GM21515 (cell line): ENCODE results near the gene CENPVL3.
"Not testable (repeated sequence)": the region's sequence is repeated elsewhere in the genome, so short reads cannot be mapped to it uniquely, and the experiment has no call there.

Experiments
- ATAC-seq: cut with Tn5 transposase; IDR thresholded peaks from one replicate; pipeline ENCODE4 v1.9.1; 2021; ENCODE audit not compliant: unreplicated experiment

The CENPVL3 gene

GRCh38 chrX:51618241-51619155 is at the start of gene CENPVL3:
Gene CENPVL3 (minus strand): TSS chrX:51618912. CDS start chrX:51618873, 39 bp downstream.
- ATAC-seq = not testable (repeated sequence)

DNA sequence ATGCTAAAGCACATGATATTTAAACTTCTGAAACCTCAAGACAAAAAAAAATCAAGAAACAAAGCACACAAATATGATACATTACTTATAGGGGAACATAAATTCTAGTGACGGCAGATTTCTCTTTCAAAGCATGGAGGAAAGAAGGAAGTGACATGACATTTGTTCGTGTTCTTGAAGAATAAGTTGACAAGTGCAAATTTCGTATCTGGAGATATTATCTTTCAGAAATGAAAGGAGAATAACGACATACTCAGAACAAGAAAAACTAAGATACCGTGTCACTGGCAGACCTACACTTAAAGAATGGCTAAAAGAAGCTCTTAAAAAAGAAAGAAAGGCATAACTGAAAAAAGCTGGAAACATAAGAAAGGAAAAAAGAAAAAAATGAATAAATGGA is 47.3 kb upstream of the CENPVL3 start:
- ATAC-seq = no peak

DNA sequence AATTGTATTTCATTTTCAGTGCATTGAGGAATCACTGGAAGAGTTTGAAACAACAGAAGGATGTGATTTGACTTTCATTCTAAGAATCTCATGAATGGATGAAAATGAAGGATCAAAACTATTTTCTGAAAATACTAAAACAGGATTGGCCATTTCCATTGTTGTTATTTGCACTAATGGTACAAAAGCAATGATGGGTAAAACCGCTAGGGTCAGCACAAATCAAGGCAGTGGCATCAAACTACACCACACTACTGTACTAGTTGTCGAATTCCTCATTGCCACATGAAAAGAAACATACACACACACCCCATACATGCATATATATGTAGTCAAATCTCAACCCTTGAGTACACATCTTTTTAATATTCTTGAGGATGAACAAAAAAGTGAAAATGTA is 24.7 kb upstream of the CENPVL3 start:
- no peak for ATAC-seq

- no peak for ATAC-seq
These were observed 22.8 kb upstream of the CENPVL3 start for GRCh38 chrX:51641421-51642021.

- not testable (repeated sequence) for ATAC-seq
These were observed 17.8 kb upstream of the CENPVL3 start for GRCh38 chrX:51636511-51636910.

DNA sequence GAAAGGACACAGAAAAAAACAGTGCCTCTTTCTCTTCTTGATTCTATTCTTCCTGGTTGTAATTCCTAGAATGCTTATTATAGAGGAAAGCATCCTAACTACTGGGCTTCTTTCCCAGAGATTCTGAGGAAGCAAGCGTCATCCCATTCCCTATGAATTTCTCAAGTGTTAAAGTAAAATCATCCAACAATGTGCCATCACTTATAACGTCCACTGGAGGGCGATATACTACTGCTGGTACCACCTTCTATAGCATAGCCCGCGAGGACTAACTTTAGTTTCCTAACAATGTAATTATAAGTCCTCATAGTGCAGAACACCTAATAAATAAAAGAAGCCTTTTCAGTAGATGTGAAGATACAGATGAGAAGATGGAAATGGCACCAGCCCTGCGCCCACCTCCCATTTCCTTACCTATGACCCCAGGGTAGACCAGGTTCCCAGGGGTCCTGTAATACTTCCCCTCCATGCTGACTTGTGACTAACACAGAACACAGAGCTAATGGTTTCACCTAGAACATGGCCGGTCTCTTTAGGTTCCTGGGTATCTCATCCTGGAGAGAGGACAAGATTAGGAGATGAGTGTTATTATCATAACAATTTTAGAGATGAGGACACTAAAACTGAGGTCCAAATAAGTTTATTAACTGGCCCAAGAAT is 4.2 kb downstream of the CENPVL3 start:
- ATAC-seq = no peak

GRCh38 chrX:51608766-51609165 is 9.9 kb downstream of the CENPVL3 start:
- ATAC-seq = no peak

DNA sequence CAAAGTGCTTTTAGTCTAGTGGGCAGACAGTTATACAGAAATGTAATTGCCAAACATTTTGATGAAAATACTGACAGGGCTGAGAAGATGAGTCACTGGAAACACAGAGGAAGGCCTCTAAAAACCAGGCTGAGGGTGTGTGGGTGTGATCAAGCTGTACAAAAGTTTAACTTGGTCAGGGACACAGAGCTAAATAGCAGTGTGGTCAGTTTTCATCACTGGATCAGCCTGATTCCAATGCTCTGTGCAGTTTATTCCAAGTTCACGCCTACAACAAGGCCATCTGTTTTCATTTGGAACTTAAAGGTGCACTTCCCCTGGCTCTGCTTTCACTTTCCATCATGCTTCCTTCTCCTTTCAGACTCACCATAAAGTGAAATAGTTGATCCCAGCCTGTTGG is 10.6 kb downstream of the CENPVL3 start:
- ATAC-seq = no peak

- ATAC-seq = no peak
These were observed 12.3 kb downstream of the CENPVL3 start for GRCh38 chrX:51606446-51606845.

- no peak for ATAC-seq
These were observed 19.8 kb downstream of the CENPVL3 start for GRCh38 chrX:51598899-51599298.

DNA sequence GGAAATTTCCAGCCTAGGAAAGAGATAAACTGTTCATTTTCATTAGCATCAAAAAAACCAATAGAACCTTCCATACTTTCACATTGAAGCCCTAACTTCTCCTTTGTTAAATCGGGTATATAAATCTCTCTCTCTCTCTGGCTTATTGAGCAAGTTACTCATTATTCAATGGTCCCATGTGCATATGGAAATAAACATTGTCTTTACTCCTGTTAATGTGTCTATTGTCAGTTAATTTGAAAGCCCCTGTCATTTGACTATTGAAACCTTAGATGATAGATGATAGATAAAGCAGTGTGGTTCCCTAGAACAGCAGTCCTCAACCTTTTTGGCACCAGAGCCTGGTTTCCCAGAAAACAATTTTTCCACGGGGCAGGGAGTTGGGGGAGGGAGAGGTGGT is 46.8 kb downstream of the CENPVL3 start:
- ATAC-seq = no peak

DNA sequence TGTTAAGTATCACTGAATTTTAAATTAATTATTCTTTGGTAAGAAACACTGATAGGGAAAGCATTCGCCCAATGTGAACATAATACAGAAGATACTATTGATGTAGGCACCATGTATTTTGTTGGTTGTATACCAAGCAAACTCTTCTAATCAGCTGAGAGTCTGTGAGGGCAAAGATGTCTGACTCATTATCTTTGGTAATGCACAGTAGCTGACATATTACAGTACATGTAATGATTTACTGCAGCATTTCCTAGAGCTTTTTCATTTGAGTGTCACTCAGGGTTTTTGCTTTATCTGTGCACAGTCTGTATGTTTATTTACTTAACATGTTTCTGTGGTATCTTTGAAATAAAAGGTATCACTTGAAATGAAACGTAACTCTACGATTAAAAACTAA is 49.2 kb downstream of the CENPVL3 start:
- ATAC-seq = no peak

GRCh38 chrX:51568586-51568985 is 50.1 kb downstream of the CENPVL3 start:
- no peak for ATAC-seq
